ENCODE results near the gene SVOP. TPM values are rescaled to one million over a fixed set of nuclear protein-coding genes. Genes with fewer than 3 reads are reported as not detected.

Gene SVOP
- polyA plus RNA-seq, 2 of the 4 experiments (the other 2 are of a cell fraction), result not detected

GRCh38 chr12:108895220-108895802 is 125.6 kb downstream of the SVOP start:
- no peak for DNase-seq (ENCODE audit: low read depth in 1 of 2, low spot score in 1 of 2)
- H3K4me1 ChIP-seq, result no peaks in the 10 kb centered on the region
- TF ChIP-seq PHF8 (IDR thresholded peaks at IDR 0.05; ENCODE audit: borderline replicate concordance, low read depth) (no peak), POLR2A (IDR thresholded peaks at IDR 0.05; ENCODE audit: low read length) (peak; percentile 25; the same call in 1 of the 2 replicates)
- no peak overlapping the region for H3K27ac ChIP-seq
- ChIA-PET CTCF (no interaction called here), POLR2A (no interaction called here)
- peaks cover 11% of the 10 kb centered on the region; the same call in 2 of the 3 replicates for H3K9me3 ChIP-seq
- ATAC-seq, result no peak
- no peak overlapping the region for H3K4me2 ChIP-seq
- H3K4me3 ChIP-seq, result no peak overlapping the region
- WGBS (ENCODE audit: missing lambda C conversion rate), result 52% methylated on average over 5 of the region's 5 CpGs
- FAIRE-seq, result no peak

GRCh38 chr12:108890208-108890607 is 130.7 kb downstream of the SVOP start:
- DNase-seq (ENCODE audit: low read depth in 1 of 2, low spot score in 1 of 2) (no peak), ATAC-seq (no peak), FAIRE-seq (no peak)
- CTCF ChIA-PET, result interaction anchor here (0.7 to 2.2 kb wide), 6 partner anchors 8 to 503 kb away, joined by 3 to 6 read pairs (median 4); no protein-coding TSS in a partner anchor
- Histone ChIP-seq H3K27ac (no peak overlapping the region), H3K9me3 (peaks cover 5% of the 10 kb centered on the region; the same call in 1 of the 3 replicates), H3K4me1 (no peaks in the 10 kb centered on the region), H3K4me2 (no peak overlapping the region), H3K4me3 (no peak overlapping the region)
- POLR2A ChIA-PET, result no interaction called here
- TF ChIP-seq ELK1 (IDR thresholded peaks at IDR 0.05; ENCODE audit: low read depth, low read length) (no peak), REST (IDR thresholded peaks at IDR 0.05) (peak; percentile 85)
- WGBS (ENCODE audit: missing lambda C conversion rate), result 30% methylated on average over 2 of the region's 2 CpGs

GRCh38 chr12:108888031-108888430 is 132.8 kb downstream of the SVOP start:
- CTCF ChIA-PET, result interaction anchor here (1.8 kb wide), 1 partner anchor 12 kb away, joined by 4 read pairs; no protein-coding TSS in a partner anchor
- no peak overlapping the region for H3K27ac ChIP-seq
- ATAC-seq, result no peak
- H3K9me3 ChIP-seq, result peaks cover 5% of the 10 kb centered on the region; the same call in 1 of the 3 replicates
- no peak overlapping the region for H3K4me2 ChIP-seq
- no peak for DNase-seq (ENCODE audit: low read depth in 1 of 2, low spot score in 1 of 2)
- no peak overlapping the region for H3K4me3 ChIP-seq
- no peak for FAIRE-seq
- WGBS (ENCODE audit: missing lambda C conversion rate), result 14% methylated on average over 6 of the region's 6 CpGs
- POLR2A ChIA-PET, result no interaction called here
- TF ChIP-seq RAD21 (conservative IDR thresholded peaks at IDR 0.05 in 1 of 2, IDR thresholded peaks at IDR 0.05 in 1 of 2), result no peak
- TF ChIP-seq EHF (CRISPR knock-in tag; IDR thresholded peaks at IDR 0.05), result no peak
- TF ChIP-seq HDAC2 (IDR thresholded peaks at IDR 0.05), result no peak
- no peak for TF ChIP-seq MYC (IDR thresholded peaks at IDR 0.05; ENCODE audit: borderline replicate concordance, low read length)
- TF ChIP-seq MAFK (IDR thresholded peaks at IDR 0.05; ENCODE audit: partially characterized antibody), result no peak
- no peak for TF ChIP-seq ELK1 (IDR thresholded peaks at IDR 0.05; ENCODE audit: low read depth, low read length)
- TF ChIP-seq TFCP2L1 (CRISPR knock-in tag; IDR thresholded peaks at IDR 0.05), result no peak
- TF ChIP-seq CBX8 (IDR thresholded peaks at IDR 0.05), result no peak
- no peaks in the 10 kb centered on the region for H3K4me1 ChIP-seq
